LNCAP (cell line): Measurements from ENCODE around the gene CMBL.

Experiments
- CTCF ChIP-seq: fragments of 450-650 bp; IDR thresholded peaks from 2 replicates; pipeline ENCODE4 v1.5.1; 2017; ENCODE audit warnings: mild to moderate bottlenecking

The CMBL gene

GRCh38 chr5:10289353-10289752, 18.3 kb downstream of the CMBL start:
- no peak for TF ChIP-seq CTCF

GRCh38 chr5:10288592-10289219, 19.0 kb downstream of the CMBL start:
- TF ChIP-seq CTCF: no peak

GRCh38 chr5:10286862-10287227, 20.9 kb downstream of the CMBL start:
- no peak for TF ChIP-seq CTCF

- TF ChIP-seq CTCF: no peak
These were observed 21.4 kb downstream of the CMBL start for GRCh38 chr5:10286162-10286861.

- TF ChIP-seq CTCF: peak; percentile 86
These were observed 23.6 kb downstream of the CMBL start for GRCh38 chr5:10283927-10284635.

- no peak for TF ChIP-seq CTCF
These were observed 27.6 kb downstream of the CMBL start for GRCh38 chr5:10279925-10280720.

GRCh38 chr5:10279328-10279727, 28.4 kb downstream of the CMBL start:
- TF ChIP-seq CTCF: no peak
